GM18505 (cell line): ENCODE data around the gene PLAAT4.
"Not testable (repeated sequence)": the region's sequence is repeated elsewhere in the genome, so short reads cannot be mapped to it uniquely, and the experiment has no call there.

Source experiments
- ATAC-seq: cut with Tn5 transposase; IDR thresholded peaks from one replicate; pipeline ENCODE4 v1.9.1; 2021; ENCODE audit not compliant: unreplicated experiment
- POLR2A ChIP-seq: IDR thresholded peaks from 4 replicates; pipeline ENCODE4 v1.6.1; 2011; ENCODE audit warnings: borderline replicate concordance; ENCODE audit not compliant: insufficient read depth, insufficient read length; ENCODE audit errors: extremely low read depth

PLAAT4 gene

DNA sequence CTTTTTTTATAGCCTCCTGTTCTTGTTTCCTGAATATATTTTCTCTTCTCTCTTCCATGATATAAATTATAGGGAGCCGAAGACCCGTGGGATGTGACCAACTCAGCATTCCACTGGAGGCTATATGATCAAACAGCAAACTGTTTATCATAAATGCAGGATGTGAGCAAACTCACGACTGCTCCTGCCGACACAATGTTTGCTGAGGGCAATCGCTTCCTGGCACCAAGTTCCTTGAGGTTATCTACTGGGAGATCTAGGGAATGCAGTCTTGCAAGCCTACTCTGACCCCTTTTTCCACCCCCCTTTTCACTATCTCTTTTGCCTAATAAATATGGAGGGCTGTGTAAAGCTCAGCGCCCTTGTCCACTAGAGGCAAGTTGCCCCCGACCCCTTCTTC is 13.5 kb upstream of the PLAAT4 start:
- TF ChIP-seq POLR2A = no peak
- no peak for ATAC-seq

DNA sequence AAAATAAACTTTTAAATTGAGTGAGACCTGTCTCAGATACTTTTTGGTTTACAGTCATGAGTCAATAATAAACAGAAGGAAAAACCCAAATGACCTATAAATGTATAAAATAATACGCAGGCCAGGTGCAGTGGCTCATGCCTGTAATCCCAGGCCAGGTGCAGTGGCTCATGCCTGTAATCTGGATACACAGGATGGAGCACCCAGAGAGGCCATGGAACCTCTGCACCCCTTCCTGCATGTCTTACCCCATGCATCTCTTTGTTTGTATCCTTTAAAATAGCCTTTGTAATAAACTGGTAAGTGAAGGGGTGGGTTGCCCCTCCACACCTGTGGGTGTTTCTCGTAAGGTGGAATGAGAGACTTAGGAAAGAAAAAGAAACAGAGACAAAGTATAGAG is 8.9 kb upstream of the PLAAT4 start:
- no peak for TF ChIP-seq POLR2A
- no peak for ATAC-seq

DNA sequence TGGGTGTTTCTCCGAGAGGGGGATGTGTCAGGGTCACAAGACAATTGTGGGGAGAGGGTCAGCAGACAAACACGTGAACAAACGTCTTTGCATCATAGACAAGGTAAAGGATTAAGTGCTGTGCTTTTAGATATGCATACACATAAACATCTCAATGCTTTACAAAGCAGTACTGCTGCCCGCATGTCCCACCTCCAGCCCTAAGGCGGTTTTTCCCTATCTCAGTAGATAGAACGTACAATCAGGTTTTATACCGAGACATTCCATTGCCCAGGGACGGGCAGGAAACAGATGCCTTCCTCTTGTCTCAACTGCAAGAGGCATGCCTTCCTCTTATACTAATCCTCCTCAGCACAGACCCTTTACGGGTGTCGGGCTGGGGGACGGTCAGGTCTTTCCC is 8.5 kb upstream of the PLAAT4 start:
- ATAC-seq = not testable (repeated sequence)

DNA sequence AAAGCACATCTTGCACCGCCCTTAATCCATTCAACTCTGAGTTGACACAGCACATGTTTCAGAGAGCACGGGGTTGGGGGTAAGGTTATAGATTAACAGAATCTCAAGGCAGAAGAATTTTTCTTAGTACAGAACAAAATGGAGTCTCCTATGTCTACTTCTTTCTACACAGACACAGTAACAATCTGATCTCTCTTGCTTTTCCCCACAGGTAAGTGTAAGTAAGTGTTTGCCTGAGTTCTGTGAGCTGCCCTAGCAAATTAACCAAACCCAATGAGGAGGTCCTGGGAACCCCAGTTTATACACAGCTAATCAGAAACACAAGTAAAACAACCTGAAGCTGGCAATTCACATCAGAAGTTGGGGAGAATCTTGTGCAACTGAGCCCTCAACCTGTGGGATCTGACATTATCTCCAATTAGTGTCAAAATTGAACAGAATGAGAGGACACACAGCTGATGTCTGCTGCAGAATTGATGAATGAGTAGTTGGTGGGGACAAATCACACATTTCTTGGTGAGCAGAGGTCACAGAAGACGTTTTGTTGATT is 7.8 kb upstream of the PLAAT4 start:
- not testable (repeated sequence) for ATAC-seq

DNA sequence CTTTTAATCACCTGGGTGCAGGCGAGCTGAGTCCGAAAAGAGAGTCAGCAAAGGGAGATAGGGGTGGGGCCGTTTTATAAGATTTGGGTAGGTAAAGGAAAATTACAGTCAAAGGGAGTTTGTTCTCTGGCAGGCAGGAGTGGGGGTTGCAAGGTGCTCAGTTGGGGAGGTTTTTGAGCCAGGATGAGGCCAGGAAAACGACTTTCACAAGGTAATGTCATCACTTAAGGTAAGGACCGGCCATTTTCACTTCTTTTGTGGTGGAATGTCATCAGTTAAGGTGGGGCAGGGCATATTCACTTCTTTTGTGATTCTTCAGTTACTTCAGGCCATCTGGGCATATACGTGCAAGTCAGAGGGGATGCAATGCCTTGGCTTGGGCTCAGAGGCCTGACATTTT is 7.2 kb upstream of the PLAAT4 start:
- not testable (repeated sequence) for ATAC-seq

DNA sequence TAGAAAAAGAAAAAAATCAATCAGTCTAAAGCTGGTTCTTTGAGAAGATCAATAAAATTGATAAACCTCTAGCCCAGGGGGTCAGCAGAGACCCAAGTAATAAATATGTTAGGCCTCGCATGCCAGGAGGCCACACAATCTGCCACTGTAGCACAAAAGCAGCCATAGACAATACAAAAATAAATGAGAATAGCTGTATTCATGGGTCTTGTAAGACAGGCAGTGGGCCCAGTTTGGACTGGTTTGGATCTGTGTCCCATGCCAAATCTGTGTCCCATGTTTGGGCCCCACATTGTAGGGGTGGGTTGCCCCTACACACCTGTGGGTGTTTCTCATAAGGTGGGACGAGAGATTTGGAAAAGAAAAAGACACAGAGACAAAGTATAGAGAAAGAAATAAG is 6.6 kb upstream of the PLAAT4 start:
- no peak for TF ChIP-seq POLR2A
- ATAC-seq = no peak

DNA sequence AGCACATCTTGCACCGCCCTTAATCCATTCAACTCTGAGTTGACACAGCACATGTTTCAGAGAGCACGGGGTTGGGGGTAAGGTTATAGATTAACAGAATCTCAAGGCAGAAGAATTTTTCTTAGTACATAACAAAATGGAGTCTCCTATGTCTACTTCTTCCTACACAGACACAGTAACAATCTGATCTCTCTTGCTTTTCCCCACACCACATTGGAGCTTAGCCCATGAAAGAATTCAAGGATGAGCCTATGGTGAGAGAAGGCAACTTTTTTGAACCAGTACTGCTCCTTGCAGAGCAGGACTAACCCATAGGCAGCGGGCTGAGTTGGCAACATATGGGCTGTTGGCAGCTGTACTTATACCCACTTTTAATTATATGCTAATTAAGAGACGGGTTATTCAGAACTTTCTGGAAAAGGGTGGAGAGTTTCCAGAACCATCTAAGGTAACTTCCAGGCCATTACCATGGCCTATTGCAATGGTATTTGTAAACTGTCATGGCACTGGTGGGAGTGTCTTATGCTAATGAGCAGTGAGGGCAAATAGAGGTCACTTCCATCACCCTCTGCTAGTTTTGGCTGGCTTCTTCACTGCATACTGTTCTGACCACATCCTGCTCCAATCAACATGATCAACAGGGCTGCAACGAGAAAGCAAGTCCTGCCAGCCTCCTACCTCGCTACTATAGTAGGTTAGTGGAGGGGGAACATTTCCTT is 5.4 kb upstream of the PLAAT4 start:
- peak; percentile 87 for ATAC-seq

DNA sequence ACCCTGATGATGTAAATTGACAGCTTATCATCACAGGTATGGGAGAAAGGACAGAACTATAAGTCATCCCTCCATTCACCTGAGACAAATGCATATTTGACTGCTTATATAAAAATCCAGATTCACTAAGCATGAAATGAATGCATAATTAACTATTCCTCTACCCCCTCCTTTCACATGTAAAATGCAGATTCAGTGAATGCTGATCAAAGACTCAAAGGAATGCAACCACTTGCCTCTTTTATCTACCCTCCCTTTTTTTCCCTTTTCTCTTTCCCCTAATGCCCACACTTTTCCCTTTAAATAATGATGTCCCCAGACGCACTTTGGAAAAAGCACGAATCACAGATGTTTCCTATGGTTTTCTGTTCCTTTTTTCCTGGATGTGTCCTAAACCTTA is 4.5 kb upstream of the PLAAT4 start:
- no peak for TF ChIP-seq POLR2A
- ATAC-seq = no peak

DNA sequence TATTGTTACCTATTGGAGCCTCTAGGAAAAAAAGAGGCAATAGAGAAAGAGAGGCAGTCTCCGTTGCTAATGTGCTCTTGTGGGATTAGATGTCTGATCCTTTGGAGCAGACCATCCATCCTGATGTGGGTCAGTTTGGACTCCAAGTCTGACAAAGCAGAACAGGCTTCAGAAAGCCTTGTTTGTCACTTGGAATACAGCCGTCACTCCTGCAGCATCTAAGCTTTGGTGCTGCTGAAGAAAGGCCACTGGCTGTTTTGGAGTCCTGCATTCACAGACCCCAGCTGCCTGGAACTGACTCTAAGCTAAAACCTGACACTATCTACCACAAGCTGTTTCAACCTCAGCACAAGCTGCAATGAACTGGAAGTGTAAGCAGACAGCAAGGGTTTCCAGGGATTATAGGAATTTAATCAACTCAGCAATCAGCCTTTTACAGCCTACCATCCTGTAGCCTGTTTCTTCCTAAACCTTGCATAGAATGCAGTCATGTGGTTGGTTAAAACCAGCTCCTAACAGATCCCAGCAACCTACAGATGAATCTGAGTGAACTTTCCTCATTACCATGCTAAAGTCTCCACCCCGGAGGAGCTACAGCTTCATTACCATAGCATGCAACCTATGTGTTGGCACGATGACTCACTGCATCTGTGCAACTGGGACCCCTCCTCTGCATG is 3.7 kb upstream of the PLAAT4 start:
- TF ChIP-seq POLR2A = no peak
- no peak for ATAC-seq

DNA sequence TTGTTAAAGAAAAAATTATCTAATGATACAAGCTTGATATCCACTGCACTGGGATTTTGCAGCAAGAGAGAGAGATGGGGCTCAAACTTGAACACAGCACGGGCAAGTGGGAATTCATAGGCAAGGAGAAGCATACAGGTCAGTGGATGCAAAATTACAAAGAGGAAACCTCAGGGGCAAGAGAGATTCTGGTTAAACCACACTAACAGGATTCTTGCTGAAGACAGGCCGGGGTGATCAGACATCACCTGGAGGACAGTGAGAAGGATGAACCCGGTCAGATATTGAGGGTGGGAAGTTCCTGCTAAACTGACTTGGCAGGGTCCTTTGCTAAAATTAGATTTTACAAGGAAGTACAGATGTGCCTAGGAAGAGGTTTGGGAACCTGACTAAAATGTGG is 2.5 kb upstream of the PLAAT4 start:
- no peak for TF ChIP-seq POLR2A
- no peak for ATAC-seq

DNA sequence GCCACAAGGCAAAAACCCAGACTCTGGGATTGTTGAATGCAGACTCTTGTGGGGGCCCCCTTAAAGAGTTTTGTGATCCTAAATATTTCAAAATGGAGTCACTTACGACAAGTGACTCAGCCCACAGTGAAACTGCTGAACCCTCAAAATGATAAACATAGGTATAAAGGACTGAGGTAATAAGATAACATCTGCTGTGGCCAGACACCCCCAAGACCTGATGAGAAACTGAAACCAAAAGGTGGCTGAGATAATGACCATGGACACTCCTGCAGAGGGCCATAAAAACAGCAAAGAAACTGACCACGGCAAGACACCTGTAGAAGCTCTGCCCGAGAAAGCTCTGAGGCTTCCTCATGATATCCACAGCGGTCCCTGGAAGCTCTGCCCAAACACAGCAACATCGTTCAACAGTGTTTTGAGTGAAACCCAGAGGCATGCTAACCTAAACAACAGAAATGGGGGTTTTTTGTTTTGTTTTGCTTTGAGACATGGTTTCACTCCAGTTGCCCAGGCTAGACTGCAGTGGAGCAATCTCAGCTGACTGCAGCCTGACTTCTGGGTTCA is 1.6 kb upstream of the PLAAT4 start:
- TF ChIP-seq POLR2A = no peak
- ATAC-seq = no peak

DNA sequence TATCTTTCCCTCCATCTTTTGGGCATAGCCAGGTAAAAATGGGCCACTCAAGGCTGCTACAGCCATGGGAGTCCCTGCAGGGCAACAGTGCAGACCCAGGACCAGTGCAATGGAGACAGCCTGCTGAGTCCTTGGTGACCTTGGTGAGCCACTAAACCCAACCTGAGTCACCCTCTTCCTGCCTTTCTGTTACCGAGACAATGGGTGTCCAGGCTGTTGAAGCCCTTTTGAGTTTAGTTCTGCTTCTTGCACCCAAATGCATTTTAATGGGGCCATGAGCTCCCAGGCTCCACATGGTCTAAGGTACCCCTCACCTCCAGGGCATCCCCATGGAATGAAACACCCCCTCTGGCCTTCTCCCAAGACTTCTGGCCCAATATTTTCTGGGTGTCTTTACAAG is 874 bp upstream of the PLAAT4 start:
- no peak for TF ChIP-seq POLR2A
- no peak for ATAC-seq

DNA sequence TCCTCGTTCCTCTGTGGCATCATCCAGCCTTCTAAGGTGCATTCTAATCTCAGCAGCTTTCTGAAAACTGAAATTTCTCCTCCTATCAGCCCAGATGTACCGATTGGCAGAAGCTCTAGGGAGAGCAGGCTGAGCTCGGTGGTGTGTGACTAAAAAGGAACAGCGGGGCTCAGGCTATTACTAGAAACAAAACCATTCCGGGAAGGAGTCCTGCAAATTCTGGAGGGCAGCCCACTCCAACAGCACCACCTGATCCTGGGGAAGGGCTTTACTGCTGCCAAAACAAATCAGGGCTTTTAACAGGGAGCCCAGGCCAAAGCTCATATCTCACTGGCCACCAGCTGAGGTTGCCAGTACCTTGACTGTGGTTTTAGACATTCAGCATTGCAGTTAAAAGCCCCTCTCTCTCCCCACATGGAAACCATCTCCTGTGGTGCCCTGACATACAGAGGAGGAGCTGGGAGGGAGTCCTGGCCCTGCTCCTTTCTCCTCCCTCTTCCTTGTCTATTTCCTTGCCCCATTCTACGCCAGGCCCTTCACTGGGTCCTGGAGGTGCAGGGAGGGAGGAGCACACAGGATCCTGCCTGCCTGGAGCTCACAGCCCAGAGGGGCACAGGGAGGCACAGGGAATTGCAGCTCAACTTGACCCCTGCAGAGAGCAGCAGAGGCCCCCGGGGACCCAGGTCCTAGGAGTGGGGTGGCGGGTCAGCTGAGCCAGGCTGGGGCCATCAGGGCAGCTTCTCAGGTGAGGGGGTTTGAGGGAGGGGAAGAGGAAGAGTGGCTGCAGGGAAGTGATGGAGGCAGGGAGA is 889 bp downstream of the PLAAT4 start:
- no peak for TF ChIP-seq POLR2A
- ATAC-seq = no peak

DNA sequence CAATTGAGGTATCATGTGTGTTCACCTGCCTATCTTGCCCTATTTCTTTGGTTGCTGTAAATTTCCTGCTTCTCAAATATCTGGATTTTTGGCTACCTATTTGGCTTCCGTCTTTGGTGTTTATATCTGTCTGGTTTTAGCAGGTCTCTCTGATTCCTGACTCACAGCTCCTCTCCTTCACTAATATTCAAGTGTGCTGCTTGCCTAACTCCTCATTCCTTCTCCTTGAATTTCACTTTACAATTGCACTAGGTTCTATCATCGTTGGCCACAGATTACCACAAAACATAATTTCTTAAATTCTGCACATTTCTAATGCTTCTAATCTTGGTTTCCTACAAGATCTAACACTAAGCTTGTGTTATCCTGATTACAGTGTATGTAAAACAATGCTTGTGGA is 5.9 kb downstream of the PLAAT4 start:
- ATAC-seq = not testable (repeated sequence)
